GM23338 (cell line): Measurements from ENCODE around the gene RPUSD3.

Experiments used
- CREB1 ChIP-seq: fragments of 250-450 bp; sonication (Bioruptor Pico); IDR thresholded peaks from 2 replicates; pipeline ENCODE4 v1.5.0; 2020; ENCODE audit warnings: low read depth, mild to moderate bottlenecking, moderate library complexity
- CTCF ChIP-seq, 2 experiments: fragments of 200-600 bp in 1 of 2; sonication (generic) in 1 of 2; conservative IDR thresholded peaks; 2 replicates each; pipeline versions ENCODE4 v1.5.1 to v1.6.1; 2016 to 2017; ENCODE audit warnings: antibody characterized with exemption in 2 of 2, low read depth in 2 of 2, mild to moderate bottlenecking in 2 of 2, moderate library complexity in 1 of 2
- ETS1 ChIP-seq: IDR thresholded peaks from 2 replicates; pipeline ENCODE4 v1.6.1; 2016; ENCODE audit warnings: antibody characterized with exemption
- EZH2 ChIP-seq: fragments of 200-600 bp; sonication (generic); IDR thresholded peaks from one replicate; pipeline ENCODE4 v1.8.0; 2017; ENCODE audit warnings: antibody characterized with exemption, mild to moderate bottlenecking, low read depth; ENCODE audit not compliant: unreplicated experiment
- EZH2phosphoT487 ChIP-seq: fragments of 200-600 bp; sonication (generic); IDR thresholded peaks from one replicate; pipeline ENCODE4 v1.8.1; 2018; ENCODE audit warnings: antibody characterized with exemption; ENCODE audit not compliant: unreplicated experiment
- JUNB ChIP-seq: IDR thresholded peaks from one replicate; pipeline ENCODE4 v1.6.1; 2016; ENCODE audit warnings: antibody characterized with exemption; ENCODE audit not compliant: unreplicated experiment
- POLR2AphosphoS5 ChIP-seq: IDR thresholded peaks from 2 replicates; pipeline ENCODE4 v1.6.1; 2016; ENCODE audit warnings: antibody characterized with exemption, low read depth
- TF ChIP-seq, protein P1 (sequence below): IDR thresholded peaks from one replicate; pipeline ENCODE4 v1.6.1; 2018; ENCODE audit warnings: antibody characterized with exemption; ENCODE audit not compliant: unreplicated experiment

DNA sequence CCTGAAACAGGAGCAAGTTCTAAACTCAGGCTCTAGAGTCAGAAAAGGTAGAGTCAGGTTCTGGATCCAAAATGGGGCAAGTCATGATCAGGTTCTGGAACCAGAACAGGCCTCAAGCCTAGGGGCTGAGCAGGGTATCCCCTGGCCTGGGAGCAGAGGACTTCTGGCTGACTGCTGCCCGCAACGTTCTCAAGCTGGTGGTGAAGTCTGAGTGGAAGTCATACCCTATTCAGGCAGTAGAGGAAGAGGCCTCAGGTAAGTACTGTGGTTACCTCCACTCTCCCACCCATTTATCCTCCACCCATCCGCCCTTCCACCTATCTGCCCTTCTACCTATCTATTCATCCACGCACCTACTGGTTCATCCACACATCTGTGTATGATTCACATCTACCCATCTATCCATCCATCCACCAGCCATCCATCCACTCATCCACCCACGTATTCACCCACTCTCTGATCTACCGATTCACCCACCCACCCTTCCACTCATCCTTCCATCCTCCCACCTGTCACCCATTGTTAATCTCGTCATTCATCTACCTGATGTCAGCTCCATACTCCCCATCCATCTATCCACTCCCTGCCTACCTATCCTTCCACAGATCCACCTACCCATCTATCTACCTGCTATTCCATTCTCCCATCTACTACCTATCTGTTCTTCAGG, 25.0 kb downstream of the RPUSD3 start:
- TF ChIP-seq, protein P1, sequence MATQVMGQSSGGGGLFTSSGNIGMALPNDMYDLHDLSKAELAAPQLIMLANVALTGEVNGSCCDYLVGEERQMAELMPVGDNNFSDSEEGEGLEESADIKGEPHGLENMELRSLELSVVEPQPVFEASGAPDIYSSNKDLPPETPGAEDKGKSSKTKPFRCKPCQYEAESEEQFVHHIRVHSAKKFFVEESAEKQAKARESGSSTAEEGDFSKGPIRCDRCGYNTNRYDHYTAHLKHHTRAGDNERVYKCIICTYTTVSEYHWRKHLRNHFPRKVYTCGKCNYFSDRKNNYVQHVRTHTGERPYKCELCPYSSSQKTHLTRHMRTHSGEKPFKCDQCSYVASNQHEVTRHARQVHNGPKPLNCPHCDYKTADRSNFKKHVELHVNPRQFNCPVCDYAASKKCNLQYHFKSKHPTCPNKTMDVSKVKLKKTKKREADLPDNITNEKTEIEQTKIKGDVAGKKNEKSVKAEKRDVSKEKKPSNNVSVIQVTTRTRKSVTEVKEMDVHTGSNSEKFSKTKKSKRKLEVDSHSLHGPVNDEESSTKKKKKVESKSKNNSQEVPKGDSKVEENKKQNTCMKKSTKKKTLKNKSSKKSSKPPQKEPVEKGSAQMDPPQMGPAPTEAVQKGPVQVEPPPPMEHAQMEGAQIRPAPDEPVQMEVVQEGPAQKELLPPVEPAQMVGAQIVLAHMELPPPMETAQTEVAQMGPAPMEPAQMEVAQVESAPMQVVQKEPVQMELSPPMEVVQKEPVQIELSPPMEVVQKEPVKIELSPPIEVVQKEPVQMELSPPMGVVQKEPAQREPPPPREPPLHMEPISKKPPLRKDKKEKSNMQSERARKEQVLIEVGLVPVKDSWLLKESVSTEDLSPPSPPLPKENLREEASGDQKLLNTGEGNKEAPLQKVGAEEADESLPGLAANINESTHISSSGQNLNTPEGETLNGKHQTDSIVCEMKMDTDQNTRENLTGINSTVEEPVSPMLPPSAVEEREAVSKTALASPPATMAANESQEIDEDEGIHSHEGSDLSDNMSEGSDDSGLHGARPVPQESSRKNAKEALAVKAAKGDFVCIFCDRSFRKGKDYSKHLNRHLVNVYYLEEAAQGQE, result no peak
- no peak for TF ChIP-seq CTCF (conservative IDR thresholded peaks at IDR 0.05; ENCODE audit: low read depth in 2 of 2)
- TF ChIP-seq EZH2phosphoT487, result no peak
- TF ChIP-seq CREB1 (CRISPR knock-in tag), result no peak
- no peak for TF ChIP-seq POLR2AphosphoS5
- no peak for TF ChIP-seq ETS1
- no peak for TF ChIP-seq EZH2
- no peak for TF ChIP-seq JUNB
